ENCODE results near the gene ZGPAT. TPM values are rescaled to one million over a fixed set of nuclear protein-coding genes. Genes with fewer than 3 reads are reported as not detected.
"Not testable (repeated sequence)": the region's sequence is repeated elsewhere in the genome, so short reads cannot be mapped to it uniquely, and the experiment has no call there.

Gene ZGPAT
- total RNA-seq, 4 donors from 2014 or later = 13.4 to 20.8 (median 15.5) TPM

DNA sequence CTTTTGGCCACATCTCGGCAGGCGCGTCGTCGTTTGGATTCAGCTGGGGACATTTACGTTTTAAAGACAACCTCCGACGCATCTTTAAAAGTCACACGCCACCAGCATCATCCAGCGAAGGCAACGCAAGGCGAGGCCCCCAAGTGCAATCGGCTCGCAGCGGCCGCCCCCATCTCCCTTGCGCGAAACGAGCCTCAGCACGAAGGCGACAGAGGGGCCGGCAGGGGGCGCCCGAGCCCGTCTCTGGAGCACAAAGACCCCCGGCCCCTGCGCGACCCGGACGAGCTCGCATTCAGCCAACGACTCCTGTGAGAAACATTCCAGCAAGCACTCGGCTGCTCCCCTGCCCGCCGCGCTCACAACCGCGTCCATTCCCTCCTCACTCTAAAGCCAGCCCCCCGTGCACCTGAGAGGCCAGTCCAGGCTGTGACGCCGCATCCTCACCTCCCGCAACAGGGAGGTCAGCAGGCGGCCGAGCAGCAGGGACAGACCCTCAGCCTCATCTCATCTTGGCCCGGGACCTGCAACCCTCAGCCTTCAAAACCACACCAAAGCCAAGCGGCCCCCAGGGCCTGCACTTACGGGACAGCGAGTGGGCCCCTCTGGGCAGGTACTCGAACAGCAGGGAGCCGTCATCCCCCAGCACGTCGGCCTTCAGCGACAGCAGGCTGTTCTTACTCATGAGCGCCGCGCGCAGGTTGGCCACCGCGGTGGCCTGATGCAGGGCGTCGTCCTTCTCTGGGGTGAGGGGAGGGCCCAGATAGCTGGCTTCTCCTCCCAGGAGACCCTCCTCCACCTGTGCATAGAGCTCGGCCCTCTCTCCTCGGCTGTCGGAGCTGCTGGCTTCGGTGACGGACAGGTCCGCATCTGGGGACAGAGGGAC lies 67.5 kb downstream of the ZGPAT start:
- H3K27me3 ChIP-seq = no peaks in the 10 kb centered on the region
- peak in 1 of 2 donors; percentile 19 for ATAC-seq
- no peaks in the 10 kb centered on the region for H3K4me1 ChIP-seq
- TF ChIP-seq CTCF (IDR thresholded peaks at IDR 0.05 in 4 of 5, conservative IDR thresholded peaks at IDR 0.05 in 1 of 5) (peak; percentile 24 to 68 (median 52)), POLR2A (IDR thresholded peaks at IDR 0.05) (no peak)
- DNase-seq = no peak
- no peaks in the 10 kb centered on the region for H3K36me3 ChIP-seq
- H3K27ac ChIP-seq = no peak overlapping the region
- H3K4me3 ChIP-seq = peak overlapping the region in 1 of 4 donors; percentile 22
- in situ Hi-C loops (cut with MboI; ENCODE audit: low sequenced_read_pairs in 4 of 4) (no loop called here), intact Hi-C loops (cut with DNase I; ENCODE audit: low total_unique reads) (no loop called here)
- H3K9me3 ChIP-seq = no peaks in the 10 kb centered on the region

DNA sequence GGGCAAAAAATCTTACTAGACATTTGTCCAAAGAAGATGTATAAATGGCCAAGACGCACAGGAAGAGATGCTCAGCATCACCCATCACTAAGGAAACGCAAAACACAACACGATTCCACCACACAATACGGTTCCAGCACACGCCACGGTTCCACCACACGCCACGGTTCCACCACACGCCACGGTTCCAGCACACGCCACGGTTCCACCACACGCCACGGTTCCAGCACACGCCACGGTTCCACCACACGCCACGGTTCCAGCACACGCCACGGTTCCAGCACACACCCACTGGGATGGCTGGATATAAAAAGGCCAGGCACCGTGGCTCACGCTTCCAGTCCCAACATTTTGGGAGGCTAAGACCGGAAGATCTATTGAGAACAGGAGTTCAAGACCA lies 69.0 kb downstream of the ZGPAT start:
- H3K27me3 ChIP-seq; intact Hi-C loops (cut with DNase I; ENCODE audit: low total_unique reads); H3K27ac ChIP-seq; H3K4me3 ChIP-seq; H3K4me1 ChIP-seq; in situ Hi-C loops (cut with MboI; ENCODE audit: low sequenced_read_pairs in 4 of 4); DNase-seq; H3K36me3 ChIP-seq; ATAC-seq; H3K9me3 ChIP-seq: not testable (repeated sequence)

- Histone ChIP-seq H3K4me1 (no peaks in the 10 kb centered on the region), H3K27ac (no peak overlapping the region), H3K27me3 (no peaks in the 10 kb centered on the region), H3K4me3 (no peak overlapping the region), H3K9me3 (no peaks in the 10 kb centered on the region), H3K36me3 (no peaks in the 10 kb centered on the region)
- in situ Hi-C loops (cut with MboI; ENCODE audit: low sequenced_read_pairs in 4 of 4) = no loop called here
- no peak for ATAC-seq
- intact Hi-C loops (cut with DNase I; ENCODE audit: low total_unique reads) = no loop called here
- no peak for TF ChIP-seq CTCF (IDR thresholded peaks at IDR 0.05 in 4 of 5, conservative IDR thresholded peaks at IDR 0.05 in 1 of 5)
- no peak for TF ChIP-seq POLR2A (IDR thresholded peaks at IDR 0.05)
- no peak for DNase-seq
Measured at GRCh38 chr20:63777614-63778013, 69.8 kb downstream of the ZGPAT start.

GRCh38 chr20:63778034-63778752 lies 70.4 kb downstream of the ZGPAT start:
- intact Hi-C loops (cut with DNase I; ENCODE audit: low total_unique reads) (no loop called here), in situ Hi-C loops (cut with MboI; ENCODE audit: low sequenced_read_pairs in 4 of 4) (no loop called here)
- TF ChIP-seq CTCF (IDR thresholded peaks at IDR 0.05 in 4 of 5, conservative IDR thresholded peaks at IDR 0.05 in 1 of 5) (no peak), POLR2A (IDR thresholded peaks at IDR 0.05) (no peak)
- Histone ChIP-seq H3K4me3 (no peak overlapping the region), H3K4me1 (no peaks in the 10 kb centered on the region), H3K36me3 (no peaks in the 10 kb centered on the region), H3K27ac (no peak overlapping the region), H3K27me3 (no peaks in the 10 kb centered on the region), H3K9me3 (no peaks in the 10 kb centered on the region)
- no peak for DNase-seq
- no peak for ATAC-seq

DNA sequence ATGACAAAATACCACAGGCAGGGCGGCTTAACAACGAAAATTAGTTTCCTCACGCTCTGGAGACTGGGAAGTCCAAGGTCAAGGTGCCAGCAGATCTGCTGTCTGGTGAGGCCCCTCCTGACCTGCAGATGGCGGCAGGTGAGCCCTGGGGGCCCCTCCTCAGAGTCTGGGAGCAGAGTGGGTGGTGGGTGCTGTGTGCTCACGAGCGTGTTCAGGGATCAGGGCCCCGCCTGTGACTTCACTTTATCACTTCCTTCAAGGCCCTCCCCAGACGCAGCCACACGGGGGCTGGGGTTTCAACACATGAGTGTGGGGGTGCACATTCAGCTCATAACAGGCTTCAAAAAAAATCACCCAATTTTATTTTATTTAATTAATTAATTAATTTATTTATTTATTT lies 71.0 kb downstream of the ZGPAT start:
- H3K4me1 ChIP-seq = no peaks in the 10 kb centered on the region
- DNase-seq = no peak
- intact Hi-C loops (cut with DNase I; ENCODE audit: low total_unique reads) = no loop called here

More for the DNA sequence above, 71.0 kb downstream of the ZGPAT start:
- TF ChIP-seq CTCF (IDR thresholded peaks at IDR 0.05 in 4 of 5, conservative IDR thresholded peaks at IDR 0.05 in 1 of 5) = no peak
- no peak for TF ChIP-seq POLR2A (IDR thresholded peaks at IDR 0.05)
- H3K4me3 ChIP-seq = no peak overlapping the region
- in situ Hi-C loops (cut with MboI; ENCODE audit: low sequenced_read_pairs in 4 of 4) = no loop called here
- H3K9me3 ChIP-seq = no peaks in the 10 kb centered on the region
- no peak overlapping the region for H3K27ac ChIP-seq
- no peaks in the 10 kb centered on the region for H3K27me3 ChIP-seq
- no peak for ATAC-seq
- no peaks in the 10 kb centered on the region for H3K36me3 ChIP-seq
